SK-N-MC (cell line): ENCODE results near the gene BCAS3.

ENCODE experiments used
- EZH2 ChIP-seq: fragments of 200-600 bp; sonication (generic); IDR thresholded peaks from one replicate; pipeline ENCODE4 v1.6.1; 2017; ENCODE audit warnings: antibody characterized with exemption
- FOXP2 ChIP-seq: optimal IDR thresholded peaks from 2 replicates; pipeline ENCODE3; 2011; ENCODE audit warnings: mild to moderate bottlenecking, moderate library complexity; ENCODE audit not compliant: insufficient read depth; ENCODE audit errors: extremely low read length, control extremely low read depth
- POLR2AphosphoS5 ChIP-seq: IDR thresholded peaks from 2 replicates; pipeline ENCODE4 v1.6.1; 2012; ENCODE audit warnings: mild to moderate bottlenecking, low read depth, low read length, borderline replicate concordance

DNA sequence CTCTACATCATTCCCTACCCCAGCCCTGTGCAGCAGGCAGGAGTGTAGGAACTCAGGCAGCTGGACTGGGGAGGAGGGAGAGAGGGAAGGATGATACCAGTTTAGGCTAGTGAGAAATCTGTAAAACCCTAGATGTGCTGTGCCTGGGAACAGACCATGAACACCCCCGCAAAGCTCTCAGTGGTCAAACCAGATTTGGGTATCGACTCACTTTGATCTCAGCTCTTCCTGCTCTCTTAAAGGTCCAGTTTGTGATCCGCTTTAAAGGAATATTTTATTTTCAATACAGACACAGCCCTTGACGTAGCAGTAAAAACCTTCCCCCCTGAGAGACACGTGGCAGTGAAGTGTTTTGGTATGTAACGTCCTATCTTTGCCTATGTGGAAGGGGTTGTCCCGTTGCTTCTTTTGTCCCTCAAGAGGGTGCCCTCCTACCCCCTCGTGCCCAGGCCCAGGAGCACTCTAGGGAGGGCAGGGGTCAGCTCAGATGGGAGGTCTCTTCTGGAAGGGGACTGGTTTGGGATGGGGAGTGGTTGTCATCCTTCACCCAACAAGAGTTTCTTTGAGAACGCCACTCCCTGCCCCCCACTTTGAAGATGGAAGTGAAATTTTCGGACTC, 702.7 kb downstream of the BCAS3 start:
- TF ChIP-seq EZH2 (no peak), FOXP2 (no peak), POLR2AphosphoS5 (no peak)
